ENCODE data around the gene NAGLU.
A peak's percentile ranks its signal among the peaks of the same experiment; 100 is the strongest.

Gene NAGLU

GRCh38 chr17:42514867-42515266, 21.2 kb upstream of the NAGLU start:
- Mint-ChIP-seq H3K27ac (peak overlapping the region; percentile 48), H3K27me3 (no peaks in the 10 kb centered on the region), H3K9me3 (no peaks in the 10 kb centered on the region), H3K36me3 (peaks cover 10% of the 10 kb centered on the region), H3K4me3 (no peak overlapping the region), H3K4me1 (peaks cover 4% of the 10 kb centered on the region)
- ATAC-seq (ENCODE audit: low read depth) (no peak), DNase-seq (ENCODE audit: low spot score in 2 of 2) (no peak)

DNA sequence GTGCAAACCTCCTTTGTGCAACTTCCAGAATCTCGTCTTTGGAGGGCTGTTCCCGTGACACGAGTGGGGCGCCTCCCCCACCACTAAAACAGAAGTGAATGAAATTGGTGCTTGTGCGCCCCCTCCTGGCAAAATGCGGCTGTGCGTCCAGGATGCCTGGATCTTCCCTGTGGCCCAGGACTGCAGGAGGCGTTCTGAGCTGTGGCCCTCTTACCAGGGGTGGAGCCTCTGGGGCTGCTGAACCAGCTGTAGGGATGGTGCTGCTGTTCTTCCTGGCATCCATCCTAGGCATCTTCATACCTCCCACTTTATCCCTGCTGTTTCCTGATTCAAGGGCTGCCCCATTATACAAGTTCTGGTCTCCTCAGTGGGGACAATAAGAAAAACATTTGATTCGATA, 18.5 kb upstream of the NAGLU start:
- ATAC-seq (ENCODE audit: low read depth), result peak; percentile 97
- Mint-ChIP-seq H3K27ac (no peak overlapping the region), H3K36me3 (peaks cover 16% of the 10 kb centered on the region), H3K4me1 (peaks cover 2% of the 10 kb centered on the region), H3K27me3 (no peaks in the 10 kb centered on the region), H3K4me3 (no peak overlapping the region), H3K9me3 (no peaks in the 10 kb centered on the region)
- DNase-seq (ENCODE audit: low spot score in 2 of 2), result peak; percentile 84 to 92

DNA sequence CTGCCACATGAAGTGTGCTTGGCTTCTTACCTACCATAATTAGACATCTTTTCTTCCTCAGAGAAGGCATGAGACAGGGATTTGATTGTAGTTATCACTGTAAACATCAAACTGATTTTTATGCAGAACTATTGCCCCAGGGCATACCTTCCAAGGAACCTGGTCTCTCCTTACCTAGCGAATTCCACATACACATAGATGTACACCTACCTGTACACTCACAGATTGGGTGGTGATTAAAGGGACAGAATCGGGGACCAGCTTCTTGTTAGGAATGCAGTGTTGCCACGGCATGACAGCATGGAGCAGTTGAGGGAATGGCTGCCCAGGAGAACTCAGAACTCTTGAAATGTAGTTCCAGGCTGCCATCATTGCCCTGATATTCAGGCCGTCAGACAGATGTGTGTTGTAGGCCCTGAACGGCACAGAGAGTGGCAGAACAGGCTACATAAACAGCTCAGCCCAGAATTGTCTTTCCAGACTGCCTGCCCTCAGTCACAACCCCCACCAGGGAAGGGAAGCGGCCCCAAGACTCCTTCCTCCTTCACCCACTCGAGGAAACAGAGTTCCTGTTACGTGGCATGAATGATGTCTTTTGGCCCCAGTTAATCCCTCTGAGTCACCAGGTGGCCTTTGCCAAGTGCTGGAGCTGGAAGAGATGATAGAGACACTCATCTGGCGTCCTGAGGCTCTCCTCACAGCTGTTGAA, 17.8 kb upstream of the NAGLU start:
- DNase-seq (ENCODE audit: low spot score in 2 of 2) (no peak), ATAC-seq (ENCODE audit: low read depth) (no peak)
- H3K36me3 Mint-ChIP-seq, result peaks cover 19% of the 10 kb centered on the region
- no peak overlapping the region for H3K27ac Mint-ChIP-seq
- H3K4me1 Mint-ChIP-seq, result peaks cover 2% of the 10 kb centered on the region
- no peak overlapping the region for H3K4me3 Mint-ChIP-seq
- H3K9me3 Mint-ChIP-seq, result no peaks in the 10 kb centered on the region
- no peaks in the 10 kb centered on the region for H3K27me3 Mint-ChIP-seq

GRCh38 chr17:42518755-42519545, 17.1 kb upstream of the NAGLU start:
- Mint-ChIP-seq H3K4me3 (no peak overlapping the region), H3K36me3 (peaks cover 19% of the 10 kb centered on the region), H3K27ac (no peak overlapping the region), H3K27me3 (no peaks in the 10 kb centered on the region), H3K9me3 (no peaks in the 10 kb centered on the region), H3K4me1 (peaks cover 2% of the 10 kb centered on the region)
- ATAC-seq (ENCODE audit: low read depth) (no peak), DNase-seq (ENCODE audit: low spot score in 2 of 2) (no peak)

- H3K4me3 Mint-ChIP-seq, result no peak overlapping the region
- no peak overlapping the region for H3K27ac Mint-ChIP-seq
- peaks cover 5% of the 10 kb centered on the region for H3K4me1 Mint-ChIP-seq
- peaks cover 19% of the 10 kb centered on the region for H3K36me3 Mint-ChIP-seq
- no peaks in the 10 kb centered on the region for H3K9me3 Mint-ChIP-seq
- no peaks in the 10 kb centered on the region for H3K27me3 Mint-ChIP-seq
- DNase-seq (ENCODE audit: low spot score in 2 of 2), result no peak
- no peak for ATAC-seq (ENCODE audit: low read depth)
These were observed 16.2 kb upstream of the NAGLU start for GRCh38 chr17:42519546-42520491.

GRCh38 chr17:42520540-42520951, 15.5 kb upstream of the NAGLU start:
- no peaks in the 10 kb centered on the region for H3K27me3 Mint-ChIP-seq
- DNase-seq (ENCODE audit: low spot score in 2 of 2), result no peak
- H3K27ac Mint-ChIP-seq, result no peak overlapping the region
- peaks cover 5% of the 10 kb centered on the region for H3K4me1 Mint-ChIP-seq
- no peak for ATAC-seq (ENCODE audit: low read depth)
- H3K36me3 Mint-ChIP-seq, result peaks cover 19% of the 10 kb centered on the region
- H3K9me3 Mint-ChIP-seq, result no peaks in the 10 kb centered on the region
- no peak overlapping the region for H3K4me3 Mint-ChIP-seq

DNA sequence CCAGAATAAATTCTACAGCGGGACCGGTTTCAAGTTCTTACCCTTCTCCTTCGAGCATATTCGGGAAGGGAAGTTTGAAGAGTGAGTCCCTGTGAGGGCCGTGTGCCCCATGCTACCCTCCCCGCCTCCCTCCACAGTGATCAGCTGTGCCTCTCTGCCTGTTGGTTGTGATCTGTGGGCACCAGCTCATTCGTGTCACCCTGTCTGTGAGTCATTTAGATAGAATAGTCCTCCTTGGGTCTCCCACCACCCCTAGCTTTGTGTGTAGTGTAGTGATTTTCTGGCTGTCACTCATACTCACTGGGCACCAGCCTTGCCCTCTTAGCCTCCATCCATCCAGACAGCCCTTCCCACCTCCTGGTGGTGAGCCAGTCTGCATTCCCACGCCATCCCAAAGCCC, 15.0 kb upstream of the NAGLU start:
- H3K27me3 Mint-ChIP-seq, result no peaks in the 10 kb centered on the region
- DNase-seq (ENCODE audit: low spot score in 2 of 2) (no peak), ATAC-seq (ENCODE audit: low read depth) (no peak)
- no peak overlapping the region for H3K4me3 Mint-ChIP-seq
- H3K4me1 Mint-ChIP-seq, result peaks cover 5% of the 10 kb centered on the region
- H3K27ac Mint-ChIP-seq, result no peak overlapping the region
- H3K9me3 Mint-ChIP-seq, result no peaks in the 10 kb centered on the region
- H3K36me3 Mint-ChIP-seq, result peaks cover 19% of the 10 kb centered on the region

DNA sequence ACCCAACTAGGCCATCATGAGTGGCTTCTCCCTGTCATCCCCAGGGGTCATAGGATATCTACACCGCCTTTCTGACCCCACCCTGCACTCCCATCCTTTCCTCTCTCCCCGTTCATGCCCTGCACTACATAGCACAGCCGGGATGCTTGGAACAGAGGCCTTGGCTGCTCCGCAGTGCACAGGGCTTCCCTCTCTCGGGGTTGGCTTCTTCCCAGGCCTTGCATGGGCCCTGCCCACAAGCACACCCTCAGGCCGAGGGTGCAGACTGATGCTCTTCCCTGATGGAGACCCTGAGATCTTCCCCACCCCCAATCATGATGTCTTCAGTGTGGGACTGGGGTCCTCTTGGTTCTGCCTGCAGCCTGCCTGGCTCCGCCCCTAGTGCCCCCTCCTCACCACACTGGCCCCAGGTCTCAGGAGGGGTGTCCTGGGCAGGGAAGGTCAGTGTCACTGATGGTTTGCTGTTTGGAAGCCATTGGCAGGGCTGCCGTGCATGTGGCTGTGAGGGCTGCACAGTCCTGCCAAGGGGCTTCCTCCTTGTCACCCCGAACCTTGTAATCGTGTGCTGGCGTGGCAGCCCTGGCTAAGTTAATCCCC, 14.3 kb upstream of the NAGLU start:
- Mint-ChIP-seq H3K4me3 (no peak overlapping the region), H3K27me3 (no peaks in the 10 kb centered on the region), H3K9me3 (no peaks in the 10 kb centered on the region), H3K27ac (no peak overlapping the region), H3K4me1 (peaks cover 5% of the 10 kb centered on the region), H3K36me3 (peaks cover 19% of the 10 kb centered on the region)
- ATAC-seq (ENCODE audit: low read depth) (no peak), DNase-seq (ENCODE audit: low spot score in 2 of 2) (no peak)

DNA sequence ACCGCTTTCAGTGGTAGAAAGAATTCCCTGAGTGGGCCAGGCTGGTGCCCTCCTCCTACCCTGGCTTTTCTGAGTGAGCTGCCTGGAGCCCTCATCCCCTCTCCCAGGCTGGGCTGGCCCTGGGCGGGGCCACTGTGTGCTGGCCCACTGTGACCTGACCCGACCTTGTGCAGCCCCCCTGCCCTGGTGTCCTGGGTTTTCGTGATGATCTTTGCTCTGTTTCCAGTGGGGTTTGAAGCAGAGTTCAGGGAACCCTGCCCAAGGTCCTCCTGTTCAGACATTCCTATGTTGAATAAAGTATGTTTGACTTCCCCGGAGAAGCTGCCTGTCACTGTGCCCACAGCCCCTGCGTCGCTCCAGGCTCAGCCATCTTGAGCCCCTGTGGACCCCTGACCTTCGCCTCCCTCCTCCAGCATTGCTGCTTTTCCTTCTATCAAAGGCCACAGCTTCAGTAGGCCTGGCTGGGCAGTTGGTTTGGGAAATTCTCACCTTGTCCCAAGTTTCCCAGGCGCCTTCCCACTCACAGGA, 13.7 kb upstream of the NAGLU start:
- Mint-ChIP-seq H3K27ac (no peak overlapping the region), H3K9me3 (no peaks in the 10 kb centered on the region), H3K36me3 (peaks cover 19% of the 10 kb centered on the region), H3K27me3 (peaks cover 1% of the 10 kb centered on the region), H3K4me1 (peaks cover 6% of the 10 kb centered on the region), H3K4me3 (no peak overlapping the region)
- ATAC-seq (ENCODE audit: low read depth) (no peak), DNase-seq (ENCODE audit: low spot score in 2 of 2) (no peak)

DNA sequence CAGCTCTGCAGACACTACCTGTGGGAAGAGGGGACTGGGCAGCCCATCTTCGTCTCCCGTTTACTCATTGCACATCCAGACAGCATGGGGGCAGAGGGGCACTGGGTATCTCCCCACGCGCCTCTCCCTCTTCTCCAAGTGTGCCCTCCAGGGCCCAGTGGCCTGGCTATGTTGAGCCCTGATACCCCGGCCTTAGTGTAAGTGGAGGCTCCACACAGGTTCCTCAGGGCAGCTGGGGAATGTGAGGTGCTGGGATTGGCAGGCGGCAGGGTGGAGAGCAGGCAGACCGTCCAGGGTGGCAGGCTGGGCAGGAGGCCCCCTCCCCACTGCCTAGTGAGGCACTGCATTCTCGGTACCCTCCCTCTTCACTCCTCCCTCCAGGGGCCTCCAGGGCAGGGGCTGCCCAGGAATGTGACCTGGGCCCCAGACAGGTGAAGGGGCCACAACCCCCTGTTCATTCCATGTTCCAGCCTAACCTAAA, 13.2 kb upstream of the NAGLU start:
- no peak for ATAC-seq (ENCODE audit: low read depth)
- Mint-ChIP-seq H3K27me3 (peaks cover 1% of the 10 kb centered on the region), H3K4me3 (no peak overlapping the region), H3K9me3 (no peaks in the 10 kb centered on the region), H3K27ac (no peak overlapping the region), H3K36me3 (peaks cover 19% of the 10 kb centered on the region), H3K4me1 (peaks cover 5% of the 10 kb centered on the region)
- DNase-seq (ENCODE audit: low spot score in 2 of 2), result no peak

DNA sequence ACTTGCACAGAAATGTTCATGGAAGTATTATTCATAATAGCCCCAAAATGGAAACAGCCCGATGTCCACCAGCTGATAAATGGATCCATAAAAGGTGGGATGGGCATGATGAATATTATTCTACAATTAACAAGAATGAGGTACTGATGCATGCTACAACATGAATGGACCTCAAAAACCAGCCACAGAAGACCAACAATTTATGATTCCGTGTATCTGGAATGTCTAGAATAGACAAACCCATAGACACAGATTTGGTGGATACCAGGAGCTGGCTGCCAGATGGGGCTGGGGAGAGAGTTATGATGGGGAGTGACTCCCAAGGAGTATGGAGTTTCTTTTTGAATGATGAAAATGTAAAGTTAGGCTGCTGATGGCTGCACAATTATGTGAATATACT, 10.8 kb upstream of the NAGLU start:
- Mint-ChIP-seq H3K4me1 (peaks cover 6% of the 10 kb centered on the region), H3K27me3 (peaks cover 1% of the 10 kb centered on the region), H3K27ac (no peak overlapping the region), H3K9me3 (no peaks in the 10 kb centered on the region), H3K4me3 (no peak overlapping the region), H3K36me3 (peaks cover 19% of the 10 kb centered on the region)
- ATAC-seq (ENCODE audit: low read depth), result no peak
- DNase-seq (ENCODE audit: low spot score in 2 of 2), result no peak

GRCh38 chr17:42526031-42526444, 10.0 kb upstream of the NAGLU start:
- no peaks in the 10 kb centered on the region for H3K9me3 Mint-ChIP-seq
- DNase-seq (ENCODE audit: low spot score in 2 of 2), result no peak

GRCh38 chr17:42527932-42528331, 8.1 kb upstream of the NAGLU start:
- no peak overlapping the region for H3K4me3 Mint-ChIP-seq
- no peaks in the 10 kb centered on the region for H3K36me3 Mint-ChIP-seq
- H3K27ac Mint-ChIP-seq, result no peak overlapping the region
- no peak for ATAC-seq (ENCODE audit: low read depth)
- H3K9me3 Mint-ChIP-seq, result no peaks in the 10 kb centered on the region
- DNase-seq (ENCODE audit: low spot score in 2 of 2), result no peak
- H3K27me3 Mint-ChIP-seq, result peaks cover 1% of the 10 kb centered on the region
- peaks cover 15% of the 10 kb centered on the region for H3K4me1 Mint-ChIP-seq

More at GRCh38 chr17:42526031-42526444, 10.0 kb upstream of the NAGLU start:
- ATAC-seq (ENCODE audit: low read depth), result no peak
- Mint-ChIP-seq H3K36me3 (peaks cover 18% of the 10 kb centered on the region), H3K27ac (no peak overlapping the region), H3K4me3 (no peak overlapping the region), H3K4me1 (peaks cover 11% of the 10 kb centered on the region), H3K27me3 (peaks cover 1% of the 10 kb centered on the region)
